Skin epidermis (tissue), 12 donors: Measurements from ENCODE around the gene FTSJ3.
A peak's percentile ranks its signal among the peaks of the same experiment; 100 is the strongest.

Experiments
- H3K27ac ChIP-seq, 21 experiments: fragments of 200-600 bp; sonication (generic) in 11 of 21; one replicate each; pipeline ENCODE4 v1.5.0; 2020; ENCODE audit warnings: mild to moderate bottlenecking in 3 of 21, inconsistent platforms in 2 of 21, moderate library complexity in 2 of 21
- H3K4me3 ChIP-seq, 7 experiments: fragments of 200-600 bp; sonication (generic) in 2 of 7; one replicate each; pipeline ENCODE4 v1.5.0; 2020; ENCODE audit warnings: inconsistent platforms in 2 of 7, mild to moderate bottlenecking in 2 of 7, moderate library complexity in 1 of 7

FTSJ3 gene

GRCh38 chr17:63832014-63832413 lies 4.6 kb upstream of the FTSJ3 start:
- H3K27ac ChIP-seq, result no peak overlapping the region
- no peak overlapping the region for H3K4me3 ChIP-seq

- H3K4me3 ChIP-seq, result no peak overlapping the region
- peak overlapping the region in 1 of 21 experiments; percentile 23 for H3K27ac ChIP-seq
These were observed 4.0 kb upstream of the FTSJ3 start for GRCh38 chr17:63831505-63831904.

GRCh38 chr17:63830904-63831491 lies 3.5 kb upstream of the FTSJ3 start:
- Histone ChIP-seq H3K4me3 (no peak overlapping the region), H3K27ac (peak overlapping the region in 1 of 21 experiments; percentile 23)

- H3K4me3 ChIP-seq, result no peak overlapping the region
- no peak overlapping the region for H3K27ac ChIP-seq
These were observed 2.8 kb upstream of the FTSJ3 start for GRCh38 chr17:63830278-63830677.

- peak overlapping the region in 2 of 7 experiments; percentile 81 to 83 for H3K4me3 ChIP-seq
- H3K27ac ChIP-seq, result peak overlapping the region in 2 of 21 experiments; percentile 93 to 97
These were observed 1.5 kb upstream of the FTSJ3 start for GRCh38 chr17:63828936-63829335.

- H3K4me3 ChIP-seq, result peak overlapping the region; percentile 75 to 85 (median 81)
- peak overlapping the region; percentile 55 to 99 (median 96) for H3K27ac ChIP-seq
These were observed 348 bp upstream of the FTSJ3 start for GRCh38 chr17:63827801-63828221.

GRCh38 chr17:63826468-63827001 lies 928 bp downstream of the FTSJ3 start:
- H3K4me3 ChIP-seq, result peak overlapping the region; percentile 75 to 85 (median 81)
- H3K27ac ChIP-seq, result peak overlapping the region in 20 of 21 experiments; percentile 85 to 99 (median 96)

- H3K27ac ChIP-seq, result no peak overlapping the region
These were observed 3.1 kb downstream of the FTSJ3 start for GRCh38 chr17:63824362-63824761.

GRCh38 chr17:63823659-63824331 lies 3.7 kb downstream of the FTSJ3 start:
- Histone ChIP-seq H3K27ac (no peak overlapping the region), H3K4me3 (no peak overlapping the region)

More at GRCh38 chr17:63824362-63824761, 3.1 kb downstream of the FTSJ3 start:
- no peak overlapping the region for H3K4me3 ChIP-seq

- Histone ChIP-seq H3K27ac (no peak overlapping the region), H3K4me3 (no peak overlapping the region)
These were observed 4.9 kb downstream of the FTSJ3 start for GRCh38 chr17:63822537-63822936.

- no peak overlapping the region for H3K27ac ChIP-seq
- no peak overlapping the region for H3K4me3 ChIP-seq
These were observed 5.7 kb downstream of the FTSJ3 start for GRCh38 chr17:63821804-63822203.

GRCh38 chr17:63820963-63821561 lies 6.4 kb downstream of the FTSJ3 start:
- Histone ChIP-seq H3K27ac (no peak overlapping the region), H3K4me3 (no peak overlapping the region)

- Histone ChIP-seq H3K27ac (peak overlapping the region in 1 of 21 experiments; percentile 0), H3K4me3 (no peak overlapping the region)
These were observed 7.6 kb downstream of the FTSJ3 start for GRCh38 chr17:63819585-63820537.

GRCh38 chr17:63819131-63819530 lies 8.3 kb downstream of the FTSJ3 start:
- no peak overlapping the region for H3K4me3 ChIP-seq
- H3K27ac ChIP-seq, result peak overlapping the region in 1 of 21 experiments; percentile 0

- H3K4me3 ChIP-seq, result no peak overlapping the region
- H3K27ac ChIP-seq, result no peak overlapping the region
These were observed 9.6 kb downstream of the FTSJ3 start for GRCh38 chr17:63817736-63818385.

- no peak overlapping the region for H3K27ac ChIP-seq
These were observed 10.8 kb downstream of the FTSJ3 start for GRCh38 chr17:63816669-63817068.

GRCh38 chr17:63816123-63816522 lies 11.3 kb downstream of the FTSJ3 start:
- Histone ChIP-seq H3K4me3 (no peak overlapping the region), H3K27ac (no peak overlapping the region)

More at GRCh38 chr17:63816669-63817068, 10.8 kb downstream of the FTSJ3 start:
- H3K4me3 ChIP-seq, result no peak overlapping the region

GRCh38 chr17:63809970-63810369 lies 17.5 kb downstream of the FTSJ3 start:
- H3K4me3 ChIP-seq, result no peak overlapping the region
- H3K27ac ChIP-seq, result no peak overlapping the region

- Histone ChIP-seq H3K27ac (no peak overlapping the region), H3K4me3 (no peak overlapping the region)
These were observed 21.9 kb downstream of the FTSJ3 start for GRCh38 chr17:63805591-63805990.
